Kidney (tissue), 14 donors: ENCODE results near the gene CDH2. TPM values are rescaled to one million over a fixed set of nuclear protein-coding genes. Genes with fewer than 3 reads are reported as not detected.

Source experiments
- DNase-seq, 5 donors: peaks; one replicate each; pipeline ENCODE4 v3.0.0-alpha.2; 2013 to 2020
- FAIRE-seq: peaks from 2 replicates; lab custom pipeline; 2012; peaks lifted over from hg19 to GRCh38; lab: Jason Lieb, UNC
- H3K27ac ChIP-seq, 2 donors: one replicate each; pipeline ENCODE4 v1.7.0; 2013; ENCODE audit warnings: low read depth in 2 of 2, low read length in 2 of 2, inconsistent platforms in 1 of 2
- H3K27me3 ChIP-seq: one replicate; pipeline ENCODE4 v1.7.1; 2013; ENCODE audit warnings: low read length, inconsistent platforms; ENCODE audit not compliant: control insufficient read depth, insufficient read depth
- H3K36me3 ChIP-seq, 3 donors: one replicate each; pipeline versions ENCODE4 v1.7.0 to v1.7.1; 2013; ENCODE audit warnings: low read length in 3 of 3, control low read depth in 1 of 3, inconsistent platforms in 1 of 3; ENCODE audit not compliant: insufficient read depth in 3 of 3, control insufficient read depth in 2 of 3
- H3K4me1 ChIP-seq, 3 donors: one replicate each; pipeline versions ENCODE4 v1.7.0 to v1.7.1; 2013; ENCODE audit warnings: low read length in 3 of 3, inconsistent platforms in 1 of 3, low read depth in 1 of 3; ENCODE audit not compliant: control insufficient read depth in 2 of 3, insufficient read depth in 2 of 3
- H3K4me3 ChIP-seq, 3 donors: one replicate each; pipeline versions ENCODE4 v1.7.0 to v1.8.1; 2013; ENCODE audit warnings: low read length in 3 of 3, control low read depth in 1 of 3, inconsistent platforms in 1 of 3
- H3K9ac ChIP-seq, 3 donors: one replicate each; pipeline versions ENCODE4 v1.7.0 to v1.7.1; 2013; ENCODE audit warnings: low read length in 3 of 3, control low read depth in 1 of 3, inconsistent platforms in 1 of 3
- H3K9me3 ChIP-seq, 3 donors: one replicate each; pipeline versions ENCODE4 v1.7.0 to v1.7.1; 2013; ENCODE audit warnings: low read length in 3 of 3, control low read depth in 1 of 3, inconsistent platforms in 1 of 3; ENCODE audit not compliant: control insufficient read depth in 2 of 3, insufficient read depth in 1 of 3
- CTCF ChIP-seq: IDR thresholded peaks from 3 replicates; pipeline ENCODE4 v1.5.1; 2012; ENCODE audit warnings: mild to moderate bottlenecking, moderate library complexity, borderline replicate concordance; ENCODE audit not compliant: insufficient read depth; ENCODE audit errors: extremely low read depth
- intact Hi-C: fragments of 100-400 bp; cut with DNase I; formaldehyde crosslinking; loops from one replicate; pipeline ENCODE4 v1.11.1; 2022
- polyA plus RNA-seq: library from polyadenylated mRNA; stranded (reverse); fragments of 350-450 nt; fragmentation: Illumina TruSeq; extraction: RNeasy Lipid Tissue Mini Kit (QIAGEN cat#74804); gene quantifications from one replicate; pipeline ENCODE4 v1.2.3, GENCODE V29; 2014; ENCODE audit warnings: low read depth, low replicate concordance; ENCODE audit not compliant: insufficient read depth
- total RNA-seq: library from RNA; stranded (reverse); fragmentation: NEBNext Ultra II Directional; extraction: Animal tissue kit (Norgen Biotek cat#: 25700); gene quantifications from one replicate; pipeline ENCODE4 v1.2.1, GENCODE V29; 2021
- donor health status: control.
- donor health status: control.
- donor health status: control.
- donor health status: control.
- donor health status: control.
- donor health status: DM: yes; HTN: yes; CAD: no.
- donor health status: Normal renal cell carcinoma (clear cell type).

The CDH2 gene
- total and polyA plus RNA-seq, 2 donors from 2014 or later, result 6.3 to 29.6 TPM

- Histone ChIP-seq H3K9ac (no peak overlapping the region), H3K27ac (no peak overlapping the region), H3K4me1 (no peaks in the 10 kb centered on the region), H3K4me3 (peak overlapping the region in 1 of 3 donors; percentile 1), H3K27me3 (no peaks in the 10 kb centered on the region), H3K9me3 (no peaks in the 10 kb centered on the region), H3K36me3 (no peaks in the 10 kb centered on the region)
- no peak for TF ChIP-seq CTCF
- intact Hi-C loops, result no loop called here
- no peak for DNase-seq
- no peak for FAIRE-seq
Measured at GRCh38 chr18:28034567-28034966, 142.4 kb downstream of the CDH2 start.

GRCh38 chr18:28032177-28032576 lies 144.8 kb downstream of the CDH2 start:
- H3K4me3 ChIP-seq, result no peak overlapping the region
- TF ChIP-seq CTCF, result no peak
- no peak overlapping the region for H3K9ac ChIP-seq
- FAIRE-seq, result no peak
- H3K9me3 ChIP-seq, result no peaks in the 10 kb centered on the region
- intact Hi-C loops, result no loop called here
- DNase-seq, result no peak
- H3K27ac ChIP-seq, result no peak overlapping the region
- no peaks in the 10 kb centered on the region for H3K4me1 ChIP-seq
- no peaks in the 10 kb centered on the region for H3K36me3 ChIP-seq
- no peaks in the 10 kb centered on the region for H3K27me3 ChIP-seq

- TF ChIP-seq CTCF, result no peak
- Histone ChIP-seq H3K36me3 (no peaks in the 10 kb centered on the region), H3K4me3 (no peak overlapping the region), H3K9me3 (no peaks in the 10 kb centered on the region), H3K27me3 (no peaks in the 10 kb centered on the region), H3K9ac (no peak overlapping the region), H3K27ac (no peak overlapping the region), H3K4me1 (no peaks in the 10 kb centered on the region)
- intact Hi-C loops, result no loop called here
- FAIRE-seq (no peak), DNase-seq (no peak)
Measured at GRCh38 chr18:28030458-28030857, 146.5 kb downstream of the CDH2 start.

- Histone ChIP-seq H3K27me3 (no peaks in the 10 kb centered on the region), H3K27ac (no peak overlapping the region), H3K9me3 (no peaks in the 10 kb centered on the region), H3K4me3 (no peak overlapping the region), H3K36me3 (no peaks in the 10 kb centered on the region), H3K9ac (no peak overlapping the region), H3K4me1 (no peaks in the 10 kb centered on the region)
- no peak for DNase-seq
- no peak for TF ChIP-seq CTCF
- intact Hi-C loops, result no loop called here
- no peak for FAIRE-seq
Measured at GRCh38 chr18:28027755-28028154, 149.2 kb downstream of the CDH2 start.
